HepG2 (cell line): ENCODE results near the gene BABAM2. TPM values are rescaled to one million over a fixed set of nuclear protein-coding genes. Genes with fewer than 3 reads are reported as not detected.

ENCODE experiments used
- CC2D1A ChIP-seq: sonication (generic); formaldehyde crosslinking; IDR thresholded peaks from 2 replicates; pipeline ENCODE4 v1.8.1; 2023; ENCODE audit warnings: mild to moderate bottlenecking, missing genetic modification reagents
- EHMT2 ChIP-seq: fragments of 200-600 bp; sonication (generic); IDR thresholded peaks from 2 replicates; pipeline ENCODE4 v1.7.0; 2017; ENCODE audit warnings: antibody characterized with exemption, low read depth, low read length, borderline replicate concordance
- ELF3 ChIP-seq: IDR thresholded peaks from 2 replicates; pipeline ENCODE4 v1.6.1; 2016; ENCODE audit warnings: missing genetic modification reagents, missing compliant biosample characterization
- HOXA3 ChIP-seq: sonication (generic); formaldehyde crosslinking; IDR thresholded peaks from 2 replicates; pipeline ENCODE4 v1.5.0; 2020; ENCODE audit warnings: missing genetic modification reagents
- HOXA7 ChIP-seq: sonication (generic); formaldehyde crosslinking; IDR thresholded peaks from 2 replicates; pipeline ENCODE4 v1.8.1; 2022; ENCODE audit warnings: mild to moderate bottlenecking, missing genetic modification reagents, moderate library complexity
- KDM4B ChIP-seq: sonication (generic); formaldehyde crosslinking; IDR thresholded peaks from 2 replicates; pipeline ENCODE4 v1.4.0; 2020; ENCODE audit warnings: missing genetic modification reagents
- NONO ChIP-seq, 2 experiments: fragments of 450-650 bp in 1 of 2; sonication (generic) in 1 of 2; formaldehyde crosslinking in 1 of 2; IDR thresholded peaks in 1 of 2; conservative IDR thresholded peaks in 1 of 2; 2 replicates each; pipeline versions ENCODE4 v1.6.1 to v1.8.0; 2017 to 2022; ENCODE audit warnings: mild to moderate bottlenecking in 1 of 2, missing genetic modification reagents in 1 of 2, moderate library complexity in 1 of 2
- POLR2G ChIP-seq: fragments of 200-400 bp; formaldehyde crosslinking; IDR thresholded peaks from 2 replicates; pipeline ENCODE4 v1.6.1; 2018; ENCODE audit warnings: mild to moderate bottlenecking, low read depth, low read length, moderate library complexity
- REL ChIP-seq: sonication (generic); formaldehyde crosslinking; conservative IDR thresholded peaks from 2 replicates; pipeline ENCODE4 v1.8.0; 2022; ENCODE audit warnings: mild to moderate bottlenecking, missing genetic modification reagents, moderate library complexity
- SAP130 ChIP-seq: IDR thresholded peaks from 2 replicates; pipeline ENCODE4 v1.6.1; 2016; ENCODE audit warnings: low read depth
- SMARCC2 ChIP-seq: fragments of 450-650 bp; IDR thresholded peaks from 2 replicates; pipeline ENCODE4 v1.6.1; 2017; ENCODE audit warnings: antibody characterized with exemption, mild to moderate bottlenecking
- SOX5 ChIP-seq: IDR thresholded peaks from 2 replicates; pipeline ENCODE4 v1.6.1; 2016; ENCODE audit warnings: borderline replicate concordance
- SRSF1 ChIP-seq: fragments of 200-400 bp; formaldehyde crosslinking; optimal IDR thresholded peaks from 2 replicates; pipeline ENCODE3; 2017; ENCODE audit warnings: mild to moderate bottlenecking, low read depth, low read length, moderate library complexity
- ZFP1 ChIP-seq: IDR thresholded peaks from 2 replicates; pipeline ENCODE4 v1.6.1; 2016
- ZFP36L1 ChIP-seq: sonication (generic); formaldehyde crosslinking; IDR thresholded peaks from 2 replicates; pipeline ENCODE4 v1.8.0; 2022; ENCODE audit warnings: mild to moderate bottlenecking, missing genetic modification reagents, moderate library complexity
- ZNF180 ChIP-seq: sonication (generic); formaldehyde crosslinking; IDR thresholded peaks from 2 replicates; pipeline ENCODE4 v1.4.0; 2020; ENCODE audit warnings: low read depth, missing genetic modification reagents, borderline replicate concordance
- ZNF589 ChIP-seq: sonication (generic); formaldehyde crosslinking; conservative IDR thresholded peaks from 2 replicates; pipeline ENCODE4 v1.8.0; 2022; ENCODE audit warnings: mild to moderate bottlenecking, moderate library complexity, missing genetic modification reagents
- ZNF672 ChIP-seq: sonication (generic); formaldehyde crosslinking; IDR thresholded peaks from 2 replicates; pipeline ENCODE4 v1.8.1; 2022; ENCODE audit warnings: missing genetic modification reagents
- ZNF816 ChIP-seq: sonication (generic); formaldehyde crosslinking; IDR thresholded peaks from 2 replicates; pipeline ENCODE4 v1.8.0; 2022; ENCODE audit warnings: missing genetic modification reagents, mild to moderate bottlenecking, borderline replicate concordance
- ZSCAN9 ChIP-seq: IDR thresholded peaks from 2 replicates; pipeline ENCODE4 v1.6.1; 2016; ENCODE audit warnings: borderline replicate concordance
- polyA plus RNA-seq, 8 experiments: library from polyadenylated mRNA; depleted of rRNA in 3 of 8; stranded (reverse) in 7 of 8; unstranded in 1 of 8; fragments of >200 nt; fragmentation: Illumina TruSeq in 4 of 8; extraction: Trizol in 4 of 8; gene quantifications; 2 replicates each; pipeline versions ENCODE4 v1.2.1 to v1.2.3, GENCODE V29; 2011 to 2016; ENCODE audit warnings: low read depth in 4 of 8, missing spikeins in 1 of 8, mixed read lengths in 1 of 8; ENCODE audit not compliant: insufficient read depth in 1 of 8
- total RNA-seq, 5 experiments: library from RNA; depleted of rRNA; stranded (reverse); fragments of >200 nt; fragmentation: Illumina TruSeq; extraction: Trizol; gene quantifications; 2 replicates each; pipeline ENCODE4 v1.2.3, GENCODE V29; 2016; ENCODE audit warnings: low read depth in 1 of 5
- TF ChIP-seq, protein P1 (sequence below): sonication (generic); formaldehyde crosslinking; conservative IDR thresholded peaks from 2 replicates; pipeline ENCODE4 v1.8.1; 2023; ENCODE audit warnings: missing genetic modification reagents
- TF ChIP-seq, protein P2 (sequence below): IDR thresholded peaks from 2 replicates; pipeline ENCODE4 v1.6.1; 2016; ENCODE audit warnings: mild to moderate bottlenecking, missing biosample characterization, missing genetic modification reagents
- TF ChIP-seq, protein P3 (sequence below): sonication (generic); formaldehyde crosslinking; IDR thresholded peaks from 2 replicates; pipeline ENCODE4 v1.4.0; 2020; ENCODE audit warnings: missing genetic modification reagents
- TF ChIP-seq, protein P4 (sequence below): sonication (generic); formaldehyde crosslinking; IDR thresholded peaks from 2 replicates; pipeline ENCODE4 v1.5.0; 2020; ENCODE audit warnings: missing genetic modification reagents, mild to moderate bottlenecking, borderline replicate concordance
- TF ChIP-seq, protein P5 (sequence below): sonication (generic); formaldehyde crosslinking; IDR thresholded peaks from 2 replicates; pipeline ENCODE4 v1.8.1; 2023; ENCODE audit warnings: mild to moderate bottlenecking, moderate library complexity, missing genetic modification reagents

BABAM2 gene
- total and polyA plus RNA-seq, 2 of the 13 experiments (the other 11 are each of a cell fraction or from before 2014, with no cell fraction given): 24.9 to 28.0 TPM

DNA sequence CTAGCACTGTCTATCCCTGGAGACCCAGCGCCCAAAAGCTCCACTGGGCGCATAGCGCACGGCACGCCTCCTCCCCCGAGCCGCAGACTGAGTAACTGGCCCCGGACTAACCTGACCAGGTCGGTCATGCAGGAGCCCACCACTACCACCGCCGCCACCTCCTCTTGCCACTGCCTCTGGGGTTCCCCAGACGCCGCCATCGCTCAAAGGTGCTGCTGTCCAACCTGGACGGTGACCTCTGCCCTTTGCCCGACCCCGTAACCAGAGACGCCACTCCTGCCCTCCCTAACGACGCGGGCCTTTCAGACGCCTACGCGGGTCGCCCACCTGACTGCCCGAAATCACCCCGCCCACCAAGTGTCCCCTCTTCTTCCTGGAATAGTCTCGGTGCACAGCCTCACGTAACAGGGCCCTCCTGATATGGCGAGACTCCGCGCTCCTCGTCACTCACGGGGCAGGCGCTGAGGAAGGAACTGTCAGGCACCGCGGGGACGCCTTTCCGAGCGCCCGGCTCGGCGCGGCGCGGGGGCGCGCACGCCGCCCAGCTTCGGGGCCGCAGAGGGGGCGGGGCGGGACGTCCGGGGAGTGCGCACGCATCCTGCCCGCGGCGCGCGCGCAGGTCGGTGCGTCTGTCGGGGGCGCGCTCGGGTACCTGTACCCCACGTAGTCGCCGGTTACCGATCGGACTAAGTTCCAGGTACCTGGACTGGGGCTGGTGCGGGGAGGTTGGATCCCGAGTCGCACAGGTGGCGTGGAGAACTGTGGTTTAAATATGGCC lies at the start of gene BABAM2, which contains the start of gene RBKS (continued):
- TF ChIP-seq HOXA7 (CRISPR knock-in tag): no peak
- peak; percentile 69 for TF ChIP-seq SRSF1
- TF ChIP-seq, protein P1, sequence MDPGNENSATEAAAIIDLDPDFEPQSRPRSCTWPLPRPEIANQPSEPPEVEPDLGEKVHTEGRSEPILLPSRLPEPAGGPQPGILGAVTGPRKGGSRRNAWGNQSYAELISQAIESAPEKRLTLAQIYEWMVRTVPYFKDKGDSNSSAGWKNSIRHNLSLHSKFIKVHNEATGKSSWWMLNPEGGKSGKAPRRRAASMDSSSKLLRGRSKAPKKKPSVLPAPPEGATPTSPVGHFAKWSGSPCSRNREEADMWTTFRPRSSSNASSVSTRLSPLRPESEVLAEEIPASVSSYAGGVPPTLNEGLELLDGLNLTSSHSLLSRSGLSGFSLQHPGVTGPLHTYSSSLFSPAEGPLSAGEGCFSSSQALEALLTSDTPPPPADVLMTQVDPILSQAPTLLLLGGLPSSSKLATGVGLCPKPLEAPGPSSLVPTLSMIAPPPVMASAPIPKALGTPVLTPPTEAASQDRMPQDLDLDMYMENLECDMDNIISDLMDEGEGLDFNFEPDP (CRISPR knock-in tag): no peak
- TF ChIP-seq CC2D1A: no peak
- no peak for TF ChIP-seq NONO (IDR thresholded peaks at IDR 0.05)
- TF ChIP-seq NONO (CRISPR knock-in tag; conservative IDR thresholded peaks at IDR 0.05): peak; percentile 98
- peak; percentile 68; the same call in 1 of the 2 replicates for TF ChIP-seq ZSCAN9 (CRISPR knock-in tag)
- TF ChIP-seq SAP130 (CRISPR knock-in tag): peak; percentile 99
- peak; percentile 86 for TF ChIP-seq HOXA3
- TF ChIP-seq ZNF180 (CRISPR knock-in tag): 0 out of 2 replicates have a peak, but pooled peaks have one; percentile 79
- TF ChIP-seq POLR2G: peak; percentile 81
- TF ChIP-seq EHMT2: peak; percentile 36; the same call in 1 of the 2 replicates
- 0 out of 2 replicates have a peak, but pooled peaks have one; percentile 43 for TF ChIP-seq ZNF816 (CRISPR knock-in tag)
- TF ChIP-seq, protein P2, sequence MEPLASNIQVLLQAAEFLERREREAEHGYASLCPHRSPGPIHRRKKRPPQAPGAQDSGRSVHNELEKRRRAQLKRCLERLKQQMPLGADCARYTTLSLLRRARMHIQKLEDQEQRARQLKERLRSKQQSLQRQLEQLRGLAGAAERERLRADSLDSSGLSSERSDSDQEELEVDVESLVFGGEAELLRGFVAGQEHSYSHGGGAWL (CRISPR knock-in tag): no peak; the same call in 1 of the 2 replicates
- no peak for TF ChIP-seq ZNF589 (CRISPR knock-in tag)
- TF ChIP-seq, protein P3, sequence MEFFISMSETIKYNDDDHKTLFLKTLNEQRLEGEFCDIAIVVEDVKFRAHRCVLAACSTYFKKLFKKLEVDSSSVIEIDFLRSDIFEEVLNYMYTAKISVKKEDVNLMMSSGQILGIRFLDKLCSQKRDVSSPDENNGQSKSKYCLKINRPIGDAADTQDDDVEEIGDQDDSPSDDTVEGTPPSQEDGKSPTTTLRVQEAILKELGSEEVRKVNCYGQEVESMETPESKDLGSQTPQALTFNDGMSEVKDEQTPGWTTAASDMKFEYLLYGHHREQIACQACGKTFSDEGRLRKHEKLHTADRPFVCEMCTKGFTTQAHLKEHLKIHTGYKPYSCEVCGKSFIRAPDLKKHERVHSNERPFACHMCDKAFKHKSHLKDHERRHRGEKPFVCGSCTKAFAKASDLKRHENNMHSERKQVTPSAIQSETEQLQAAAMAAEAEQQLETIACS (CRISPR knock-in tag): peak; percentile 99
- no peak; the same call in 1 of the 2 replicates for TF ChIP-seq KDM4B (CRISPR knock-in tag)
- TF ChIP-seq ELF3 (CRISPR knock-in tag): peak; percentile 81
- TF ChIP-seq, protein P4, sequence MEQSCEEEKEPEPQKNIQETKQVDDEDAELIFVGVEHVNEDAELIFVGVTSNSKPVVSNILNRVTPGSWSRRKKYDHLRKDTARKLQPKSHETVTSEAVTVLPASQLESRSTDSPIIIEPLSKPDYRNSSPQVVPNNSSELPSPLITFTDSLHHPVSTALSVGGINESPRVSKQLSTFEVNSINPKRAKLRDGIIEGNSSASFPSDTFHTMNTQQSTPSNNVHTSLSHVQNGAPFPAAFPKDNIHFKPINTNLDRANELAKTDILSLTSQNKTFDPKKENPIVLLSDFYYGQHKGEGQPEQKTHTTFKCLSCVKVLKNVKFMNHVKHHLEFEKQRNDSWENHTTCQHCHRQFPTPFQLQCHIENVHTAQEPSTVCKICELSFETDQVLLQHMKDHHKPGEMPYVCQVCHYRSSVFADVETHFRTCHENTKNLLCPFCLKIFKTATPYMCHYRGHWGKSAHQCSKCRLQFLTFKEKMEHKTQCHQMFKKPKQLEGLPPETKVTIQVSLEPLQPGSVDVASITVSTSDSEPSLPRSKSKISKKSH (CRISPR knock-in tag): peak; percentile 91; the same call in 1 of the 2 replicates
- TF ChIP-seq ZFP36L1 (CRISPR knock-in tag): no peak
- TF ChIP-seq ZFP1: peak; percentile 71
- TF ChIP-seq, protein P5, sequence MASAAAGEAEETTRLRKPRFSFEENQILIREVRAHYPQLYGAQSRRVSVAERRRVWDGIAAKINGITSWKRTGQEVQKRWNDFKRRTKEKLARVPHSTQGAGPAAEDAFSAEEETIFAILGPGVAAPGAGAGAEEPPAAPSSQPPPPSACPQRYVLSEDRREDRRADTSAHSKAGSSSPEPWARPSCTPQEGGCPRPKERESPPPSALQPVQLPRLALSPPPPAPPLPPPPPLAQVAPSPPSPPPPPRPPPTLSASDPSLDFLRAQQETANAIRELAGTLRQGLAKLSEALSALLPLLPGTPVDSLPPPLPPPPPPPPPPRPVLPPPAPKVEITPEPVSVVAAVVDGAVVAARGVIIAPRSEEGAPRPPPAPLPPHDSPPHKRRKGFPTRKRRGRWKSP (CRISPR knock-in tag): peak; percentile 69; the same call in 1 of the 2 replicates
- no peak for TF ChIP-seq SMARCC2
- TF ChIP-seq SOX5: peak; percentile 36
- TF ChIP-seq REL: 0 out of 2 replicates have a peak, but pooled peaks have one; percentile 4
- 0 out of 2 replicates have a peak, but pooled peaks have one; percentile 37 for TF ChIP-seq ZNF672
